Mucosa of gallbladder (tissue), 1 donor: ENCODE measurements around the gene ASF1B. TPM values are rescaled to one million over a fixed set of nuclear protein-coding genes. Genes with fewer than 3 reads are reported as not detected.

Source experiments
- DNase-seq: peaks from one replicate; pipeline ENCODE4 v3.0.0-alpha.2; 2020; ENCODE audit warnings: low spot score
- total RNA-seq: library from RNA; stranded (reverse); gene quantifications from one replicate; pipeline ENCODE4 v1.2.1, GENCODE V29; 2021
- donor health status: DM: no; HTN: no; CAD: no.

Gene ASF1B
- total RNA-seq, 1 donor from 2014 or later: 1.7 TPM

DNA sequence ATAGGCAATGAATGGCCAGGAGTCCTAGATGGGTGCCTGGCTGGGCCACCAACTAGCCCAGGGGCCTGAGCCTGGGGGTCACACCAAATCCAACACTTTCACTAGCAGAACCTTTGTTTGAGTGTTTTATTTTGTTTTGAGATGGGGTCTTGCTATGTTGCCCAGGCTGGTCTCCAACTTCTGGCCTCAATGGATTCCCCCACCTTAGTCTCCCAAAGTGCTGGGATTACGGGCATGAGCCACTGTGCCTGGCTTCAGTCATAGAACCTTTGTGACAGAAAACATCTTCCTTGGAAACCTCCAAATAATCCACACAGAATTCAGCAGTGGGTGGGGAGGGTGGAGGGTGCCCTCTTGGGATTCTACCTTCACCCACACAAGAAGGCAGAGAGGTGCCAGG, 24.9 kb downstream of the ASF1B start:
- DNase-seq: no peak

DNA sequence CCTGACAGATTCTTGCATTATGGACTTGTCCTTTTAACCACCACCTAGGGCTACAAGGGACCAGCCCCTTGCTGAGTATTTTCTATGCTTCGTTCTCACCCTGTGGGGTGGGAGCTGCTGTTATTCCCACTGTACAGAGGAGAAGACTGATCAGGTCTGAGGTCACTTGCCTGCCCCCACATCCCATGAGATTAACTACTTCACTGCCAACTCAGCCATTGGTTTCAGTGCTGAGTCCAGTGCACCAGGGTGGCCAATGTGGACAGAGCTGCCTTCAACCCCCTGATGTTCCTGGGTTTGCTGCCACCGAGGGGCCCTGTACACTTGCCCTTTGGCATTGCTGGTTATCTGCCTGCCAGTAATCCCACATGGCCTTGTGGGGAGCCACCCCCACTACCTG, 25.7 kb downstream of the ASF1B start:
- no peak for DNase-seq

DNA sequence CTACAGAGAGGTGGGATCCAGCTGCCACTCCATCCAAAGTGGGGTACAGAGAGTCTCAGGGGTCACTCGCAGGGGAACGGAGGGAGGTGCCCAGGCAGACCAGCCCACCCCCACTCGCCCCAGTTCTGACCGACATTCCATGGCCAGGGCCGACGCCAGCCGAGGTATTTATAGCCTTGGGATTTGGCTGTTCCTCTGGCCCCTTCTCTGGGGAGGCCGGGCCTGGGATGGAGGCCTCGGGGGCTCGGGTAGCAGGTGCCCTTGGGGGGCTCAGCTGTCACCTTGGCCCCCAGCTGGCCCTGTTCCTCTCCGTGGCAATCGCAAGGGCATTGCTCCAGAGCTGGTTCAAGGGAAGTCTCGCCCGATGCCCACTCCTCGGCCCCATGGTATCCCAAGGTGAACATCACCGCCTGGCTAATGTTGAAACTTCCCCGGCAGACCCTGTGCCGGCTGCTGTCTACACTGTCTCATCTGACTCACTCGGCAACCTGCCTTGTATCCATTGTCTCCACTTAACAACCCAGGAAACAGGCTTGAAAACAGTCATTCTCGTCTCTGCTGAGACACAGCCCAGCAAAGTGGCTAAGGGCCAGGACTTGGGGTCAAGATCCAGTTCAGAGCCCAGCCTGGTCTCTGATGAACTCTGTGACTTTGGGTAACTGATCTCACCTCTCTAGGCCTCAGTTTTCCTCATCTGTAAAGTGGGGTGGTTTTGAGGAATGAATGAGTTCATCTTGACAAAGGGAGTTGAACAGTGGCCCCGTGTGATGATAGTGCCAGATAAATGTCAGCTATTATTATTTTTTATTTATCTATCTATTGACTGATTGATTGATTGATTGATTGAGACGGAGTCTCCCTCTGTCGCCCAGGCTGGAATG, 28.6 kb downstream of the ASF1B start:
- DNase-seq: no peak

DNA sequence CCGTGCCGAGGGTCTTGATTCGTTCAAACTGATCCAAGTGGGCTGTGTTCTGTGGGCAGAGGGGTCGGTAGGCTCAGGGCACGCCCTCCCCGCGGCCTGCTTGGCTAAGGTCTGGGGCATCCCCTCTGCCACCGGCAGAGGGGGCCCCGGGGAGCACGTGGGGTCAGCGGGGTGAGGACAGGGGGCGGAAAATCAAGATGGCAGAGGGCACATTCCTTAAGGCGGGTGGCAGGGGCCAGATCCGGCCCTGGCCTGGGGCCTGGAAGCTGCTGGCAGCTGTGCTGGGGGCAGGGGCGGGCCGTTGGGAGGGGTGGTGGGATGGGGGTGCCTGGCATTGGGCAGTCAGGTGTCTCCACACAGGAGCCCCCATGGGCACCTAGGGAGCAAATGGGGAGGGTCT, 29.5 kb downstream of the ASF1B start:
- no peak for DNase-seq

DNA sequence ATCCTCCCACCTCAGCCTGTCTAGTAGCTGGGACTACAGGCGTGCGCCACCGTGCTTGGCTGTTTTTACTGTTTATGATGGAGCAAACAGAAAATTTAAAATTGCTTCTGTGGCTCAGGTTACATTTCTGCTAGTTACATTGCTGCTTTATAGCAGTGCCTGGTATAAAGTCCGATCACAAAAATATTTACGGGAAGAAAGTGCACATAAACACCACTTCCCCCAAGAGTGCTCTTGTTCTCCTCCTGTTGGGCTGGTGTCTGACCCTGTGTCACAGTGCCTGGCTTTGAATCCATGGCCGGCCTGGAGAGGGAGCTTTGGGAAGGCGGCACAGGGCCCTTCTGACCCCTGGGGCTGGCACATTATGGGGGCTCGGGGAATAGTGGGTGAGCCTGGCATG, 30.7 kb downstream of the ASF1B start:
- no peak for DNase-seq

DNA sequence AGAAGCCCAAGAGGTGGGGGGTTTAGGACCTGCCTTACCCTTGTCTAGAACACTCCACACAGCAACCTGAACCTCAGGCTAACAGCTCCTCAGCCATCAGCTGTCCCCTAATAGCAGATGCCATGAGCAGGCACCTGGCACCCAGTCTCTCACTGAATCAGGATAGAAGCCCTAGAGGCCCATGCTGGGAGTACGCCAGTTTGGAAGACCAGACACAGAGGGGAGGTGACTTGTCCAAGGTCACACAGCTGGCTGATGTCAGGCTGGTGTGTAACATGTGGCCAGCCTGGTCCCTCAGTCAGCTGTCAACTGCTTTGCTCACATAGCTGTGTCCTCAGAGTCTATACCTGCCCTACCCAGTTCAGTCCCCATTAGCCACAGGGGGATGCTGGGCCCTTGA, 33.1 kb downstream of the ASF1B start:
- no peak for DNase-seq

DNA sequence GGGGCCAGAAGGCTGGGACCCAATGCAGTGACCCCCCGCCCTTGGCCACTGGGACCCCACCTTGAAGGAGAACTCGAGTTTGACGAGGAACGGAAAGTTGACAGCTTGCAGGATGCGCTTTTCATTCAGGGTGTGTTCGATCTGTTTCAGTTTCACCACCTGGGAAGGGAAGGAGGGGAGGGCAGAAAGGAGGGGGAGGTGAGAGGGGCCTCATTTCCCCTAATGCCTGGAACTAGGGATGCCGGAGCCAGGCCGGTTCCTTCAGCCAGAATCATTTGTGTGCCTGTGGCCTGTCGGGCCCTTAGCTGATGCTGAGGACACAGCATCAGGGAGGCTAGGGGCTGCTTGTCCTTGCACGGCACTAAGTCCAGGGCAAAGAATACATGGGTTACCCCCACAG, 33.6 kb downstream of the ASF1B start:
- DNase-seq: no peak

DNA sequence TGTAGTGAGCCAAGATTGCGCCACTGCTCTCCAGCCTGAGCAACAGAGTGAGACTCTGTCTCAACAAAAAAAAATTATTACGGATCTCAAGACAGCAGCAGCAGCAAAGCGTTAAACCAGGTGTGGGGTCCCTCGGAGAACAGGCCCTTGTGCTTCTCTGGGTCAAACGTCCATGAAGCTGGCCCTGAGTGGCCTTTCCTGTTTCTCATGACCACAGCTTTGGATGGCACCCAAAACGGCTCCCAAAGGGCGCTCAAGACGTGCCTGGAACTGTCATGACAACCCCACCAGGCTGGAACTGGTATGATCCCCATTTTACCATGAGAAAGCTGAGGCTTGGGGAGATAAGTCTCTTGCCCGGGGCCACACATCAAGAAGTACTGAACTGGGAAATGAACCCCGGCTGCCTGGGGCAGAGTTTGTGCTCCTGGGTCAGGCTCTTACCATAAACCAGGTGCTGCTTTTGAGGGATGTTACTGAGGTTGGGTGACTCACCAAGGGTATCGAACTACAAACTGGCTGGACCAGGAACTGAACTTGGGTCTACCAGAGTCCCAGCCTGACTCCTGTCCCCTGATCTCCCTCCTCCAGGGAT, 34.2 kb downstream of the ASF1B start:
- DNase-seq: no peak

DNA sequence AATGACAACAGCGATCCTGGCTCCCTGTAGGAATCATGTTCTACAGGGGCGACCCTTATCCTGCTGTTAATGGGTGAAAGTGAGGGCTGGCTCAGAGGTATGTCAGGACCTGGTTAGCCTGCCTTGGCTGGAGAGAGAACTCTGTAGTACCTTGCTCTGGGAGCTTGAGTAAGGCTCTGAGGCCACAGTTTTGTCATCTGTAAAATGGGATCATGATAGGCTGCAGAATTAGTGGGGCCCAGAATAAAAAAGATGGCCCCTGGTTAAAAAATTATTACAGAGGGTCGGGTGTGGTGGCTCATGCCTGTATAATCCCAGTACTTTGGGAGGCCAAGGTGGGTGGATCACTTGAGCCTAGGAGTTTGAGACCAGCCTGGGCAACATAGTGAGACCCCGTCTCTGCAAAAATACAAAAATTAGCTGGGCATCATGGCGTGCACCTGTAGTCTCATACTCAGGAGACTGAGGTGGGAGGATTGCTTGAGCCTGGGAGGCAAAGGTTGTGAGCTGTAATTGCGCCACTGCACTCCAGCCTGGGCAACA, 35.3 kb downstream of the ASF1B start:
- DNase-seq: no peak

DNA sequence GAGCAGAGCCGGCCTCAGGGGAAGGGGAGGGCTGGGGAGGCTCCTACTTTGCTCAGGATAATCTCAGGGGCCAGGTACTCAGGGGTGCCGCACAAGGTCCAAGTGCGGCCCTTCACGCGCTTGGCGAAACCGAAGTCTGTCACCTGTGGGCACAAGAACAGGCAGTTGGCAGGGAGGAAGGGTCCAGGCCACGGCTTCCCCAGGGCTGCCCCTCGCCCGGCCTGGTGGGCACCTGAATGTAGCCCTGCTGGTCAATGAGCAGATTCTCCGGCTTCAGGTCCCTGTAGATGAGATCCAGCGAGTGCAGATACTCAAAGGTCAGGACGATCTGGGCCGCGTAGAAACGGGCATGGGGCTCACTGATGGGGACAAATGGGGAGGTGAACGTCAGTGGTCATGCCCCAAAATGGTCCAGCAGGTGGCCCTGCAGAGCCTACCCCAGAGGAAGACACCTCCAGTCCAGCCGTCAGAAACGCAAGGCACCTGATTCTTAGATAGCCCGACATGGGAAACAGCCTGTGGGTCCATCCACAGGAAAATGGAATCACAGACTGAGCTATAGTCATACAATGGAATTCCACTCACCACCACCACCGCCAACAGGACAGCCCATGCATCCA, 38.7 kb downstream of the ASF1B start:
- no peak for DNase-seq

DNA sequence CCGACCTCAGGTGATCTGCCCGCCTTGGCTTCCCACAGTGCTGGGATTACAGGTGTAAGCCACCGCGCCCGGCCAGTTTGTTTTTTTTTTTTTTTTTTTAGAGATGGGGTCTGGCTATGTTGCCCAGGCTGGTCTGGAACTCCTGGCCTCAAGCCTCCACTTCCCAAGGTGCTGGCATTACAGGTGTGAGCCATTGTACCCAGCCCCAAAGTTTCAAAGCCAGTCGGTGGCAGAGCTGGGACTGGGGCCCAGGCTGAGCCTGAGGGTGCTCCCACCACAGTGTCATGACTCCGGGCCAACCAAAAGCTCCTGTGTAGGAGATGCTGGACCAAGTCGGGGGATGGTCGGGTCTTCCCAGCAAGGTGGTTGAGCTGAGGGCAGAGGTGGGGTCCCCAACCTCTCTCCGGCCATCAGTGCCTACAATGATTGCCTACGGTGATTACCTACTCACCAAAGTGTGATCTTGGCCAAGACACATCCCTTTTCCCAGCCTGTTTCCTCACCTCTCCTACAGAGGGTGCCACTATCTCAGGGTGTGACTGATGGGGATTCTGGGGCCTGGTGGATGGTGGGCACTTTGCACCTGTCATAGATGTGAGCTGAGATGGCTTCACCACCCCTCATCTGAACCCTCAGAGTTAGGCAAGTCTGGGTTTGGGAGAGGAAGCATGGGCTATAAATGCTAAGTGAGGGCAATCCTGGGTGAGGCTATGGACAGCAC, 40.0 kb downstream of the ASF1B start:
- DNase-seq: no peak

DNA sequence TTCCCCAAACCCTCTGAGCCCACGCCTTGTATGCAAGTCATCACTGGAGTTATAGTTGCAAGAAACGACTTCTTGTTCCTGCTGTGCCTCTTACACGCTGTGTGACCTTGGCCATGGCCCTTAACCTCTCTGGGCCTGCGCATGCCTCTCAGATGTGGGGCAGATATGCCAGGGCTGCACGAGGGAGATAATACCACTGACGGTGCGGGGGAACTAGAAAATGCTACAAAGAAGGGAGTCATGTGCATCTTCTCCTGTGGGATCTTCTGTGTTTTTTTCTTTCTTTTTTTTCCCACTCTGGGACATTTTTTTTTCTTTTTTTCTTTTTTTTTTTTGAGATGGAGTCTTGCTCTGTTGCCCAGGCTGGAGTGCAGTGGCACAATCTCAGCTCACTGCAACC, 41.5 kb downstream of the ASF1B start:
- no peak for DNase-seq

DNA sequence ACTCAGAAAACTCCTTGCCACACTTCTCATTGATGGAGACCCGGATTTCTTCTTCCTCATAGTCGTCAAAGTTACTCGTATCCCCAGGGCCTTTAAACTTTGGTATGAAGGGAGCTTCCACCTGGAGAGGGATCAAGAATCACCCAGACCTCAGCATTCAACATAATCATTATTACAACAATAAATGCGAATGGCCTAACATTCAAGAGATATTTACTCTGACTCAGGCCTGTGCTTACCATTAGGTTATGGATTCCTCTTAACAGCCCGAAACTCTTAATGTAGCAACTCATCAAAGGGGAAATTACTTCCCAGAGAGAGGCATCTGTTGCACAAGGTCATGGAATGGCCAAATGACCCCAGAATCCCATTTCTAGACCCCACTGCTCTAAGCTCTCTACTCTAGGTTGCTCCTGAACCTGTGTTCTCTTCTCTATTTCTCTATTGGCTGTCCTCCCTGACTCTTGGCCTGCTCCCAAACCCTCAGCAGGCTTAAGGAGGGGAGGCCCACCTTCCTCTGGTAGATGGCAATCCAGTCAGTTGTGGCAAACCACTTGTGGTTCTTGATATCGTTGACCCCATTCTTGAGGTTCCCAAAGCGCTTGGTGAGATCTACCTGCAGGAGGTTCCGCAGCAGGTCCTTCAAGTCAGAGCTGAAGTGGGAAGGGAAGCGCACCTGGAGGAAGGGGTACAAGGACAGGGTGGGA, 43.1 kb downstream of the ASF1B start:
- no peak for DNase-seq

DNA sequence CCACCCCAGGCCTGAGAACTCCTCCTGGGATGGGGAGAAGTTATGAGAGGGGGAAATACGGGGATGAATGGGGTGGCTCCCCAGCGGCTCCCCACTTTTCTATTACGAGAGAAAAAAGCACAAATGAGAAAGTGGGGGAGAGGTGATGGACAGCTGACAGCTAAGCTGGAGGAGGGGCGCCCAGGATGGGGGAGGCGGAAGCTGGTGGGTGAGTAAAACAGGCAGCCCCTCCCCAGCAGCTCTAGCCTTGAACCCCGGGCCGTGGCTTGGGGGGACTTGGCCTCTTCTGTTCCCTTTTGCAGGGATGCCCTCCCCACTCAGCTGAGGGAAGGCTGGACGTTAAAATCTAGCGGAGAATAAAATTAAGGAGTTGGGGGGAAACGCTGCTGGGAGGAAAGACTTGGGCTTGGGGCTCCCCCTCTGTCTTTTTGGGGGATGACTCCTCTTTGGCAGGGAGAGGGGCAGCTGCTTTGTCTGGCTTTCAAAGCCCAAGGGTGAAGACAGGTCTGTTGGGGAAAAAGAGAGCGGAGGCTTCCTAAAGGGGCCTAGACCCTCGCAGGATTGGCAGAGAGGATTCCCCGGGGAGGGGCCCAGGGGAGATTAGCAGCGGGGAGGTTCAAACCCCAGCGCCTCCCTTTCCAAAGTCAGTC, 44.5 kb downstream of the ASF1B start:
- DNase-seq: no peak

DNA sequence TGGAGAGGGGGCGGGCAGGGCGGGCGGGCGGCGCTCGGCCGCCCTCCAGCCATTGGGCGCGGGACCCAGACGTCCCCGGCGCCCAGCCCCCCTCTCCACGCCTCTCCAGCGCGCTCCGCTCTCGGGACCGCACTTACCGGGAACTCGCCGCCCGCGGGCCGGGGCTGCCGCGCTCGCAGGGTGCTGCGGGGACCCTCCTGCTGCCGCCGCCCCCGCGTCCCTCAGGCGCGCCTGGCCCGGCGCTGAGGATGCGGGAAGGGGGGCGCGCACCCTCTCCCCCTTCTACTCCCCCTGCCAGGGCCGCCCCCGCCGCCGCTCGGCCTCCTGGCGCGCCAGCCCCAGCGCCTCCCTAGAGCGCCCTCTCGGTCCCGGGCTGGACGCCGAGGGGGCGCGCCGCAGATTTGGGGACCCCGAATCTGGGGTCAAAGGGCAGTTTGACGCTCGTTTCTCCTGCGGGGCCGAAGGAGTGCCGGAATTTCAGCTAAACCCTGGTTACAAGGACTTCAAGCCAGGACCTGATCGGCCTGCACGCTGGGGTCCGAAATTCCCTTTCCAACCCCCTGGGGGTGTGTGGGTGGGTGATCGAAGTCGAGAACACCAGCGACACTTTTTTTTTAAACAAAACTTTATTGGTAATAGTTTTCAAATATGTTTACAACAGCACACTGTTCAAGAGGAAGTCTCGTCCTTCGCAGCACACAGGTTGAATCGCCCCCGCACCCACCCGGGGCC, 45.1 kb downstream of the ASF1B start:
- DNase-seq: peak; percentile 37

DNA sequence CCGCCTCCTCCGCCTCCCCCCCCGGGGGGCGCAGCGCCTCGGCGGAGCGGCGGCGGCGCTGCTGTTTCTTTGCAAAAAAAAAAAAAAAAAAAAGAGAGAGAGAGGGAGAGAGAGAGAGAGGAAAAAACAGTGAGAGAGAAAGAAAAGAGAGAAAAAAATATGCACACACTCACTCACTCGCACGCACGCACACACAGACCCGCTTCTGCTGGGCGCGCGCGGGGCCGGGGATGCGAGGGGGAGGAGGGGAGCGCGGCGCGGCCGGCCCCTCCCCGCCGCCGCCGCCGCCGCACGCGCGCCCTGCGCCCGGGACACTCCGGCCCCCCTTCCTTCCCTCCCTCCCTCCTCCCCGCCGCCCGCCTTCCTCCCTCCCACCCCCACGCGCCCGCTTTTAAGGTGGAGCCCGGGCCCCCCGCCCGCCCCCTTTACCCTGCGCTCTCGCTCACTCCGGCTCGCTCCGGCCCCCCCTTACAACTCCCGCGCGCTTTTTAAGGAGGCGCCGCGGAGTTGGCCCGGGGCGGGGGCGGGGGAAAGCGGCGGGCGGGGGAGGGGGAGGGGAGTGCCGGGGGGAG, 45.8 kb downstream of the ASF1B start, which contains the start of gene SAMD1:
TSS of gene SAMD1 (minus strand) at position 243 of the 572 bp plus-strand sequence.
- peak; percentile 92 for DNase-seq

DNA sequence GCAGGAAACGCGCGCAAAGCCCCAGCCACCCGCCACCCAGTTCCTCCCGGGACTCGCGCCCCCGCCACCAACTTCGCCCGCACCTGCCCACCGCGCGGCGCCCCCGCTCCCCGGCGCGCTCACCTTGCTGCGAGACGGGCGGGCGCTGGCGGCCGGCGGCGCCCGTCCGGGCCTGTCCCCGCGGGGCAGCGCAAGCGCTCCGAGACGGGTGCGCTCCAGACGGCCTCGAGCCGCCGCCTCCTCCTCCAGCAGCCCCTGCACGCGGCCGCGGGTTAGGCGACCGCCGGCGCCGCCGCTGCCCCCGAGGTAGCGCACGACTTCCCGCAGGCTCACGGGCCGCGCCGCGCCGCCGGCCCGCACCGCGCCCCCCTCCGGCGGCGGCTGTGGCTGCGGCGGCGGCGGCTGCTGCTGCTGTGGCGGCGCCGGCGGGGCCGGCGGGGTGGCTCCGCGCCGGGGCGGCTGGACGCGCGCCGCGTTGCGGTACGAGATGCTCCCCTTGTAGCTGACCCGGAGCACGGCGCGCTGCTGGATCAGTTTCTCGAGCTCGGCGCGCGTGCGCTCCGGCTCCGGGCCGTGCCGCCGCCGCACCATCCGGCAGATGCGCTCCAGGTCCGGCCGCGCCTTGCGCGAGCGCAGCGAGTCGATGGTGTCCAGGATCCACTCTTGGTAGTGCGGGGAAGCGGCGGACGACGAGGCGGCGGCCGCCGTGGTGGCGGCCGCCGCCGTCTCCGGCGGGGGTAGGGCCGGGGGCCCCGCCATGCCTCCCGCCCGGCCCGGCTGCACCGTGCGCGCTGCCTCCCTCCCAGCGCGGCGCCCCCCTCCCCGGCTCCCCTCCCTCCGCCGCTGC, 46.5 kb downstream of the ASF1B start:
- DNase-seq: peak; percentile 42

DNA sequence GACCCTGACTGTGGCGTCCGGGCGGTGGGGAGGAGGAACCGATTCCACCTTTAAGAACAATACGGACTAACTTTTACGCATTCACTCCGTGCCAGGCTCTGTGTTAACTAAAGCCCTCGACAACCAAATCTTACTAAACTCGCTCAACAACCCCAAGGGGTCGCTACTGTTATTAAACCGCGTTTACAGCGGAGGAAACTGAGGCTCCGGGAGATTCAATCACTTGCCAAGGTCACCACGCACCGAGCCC, 47.1 kb downstream of the ASF1B start:
- DNase-seq: no peak
